Measurements from ENCODE around the gene MAML3.

Gene MAML3

DNA sequence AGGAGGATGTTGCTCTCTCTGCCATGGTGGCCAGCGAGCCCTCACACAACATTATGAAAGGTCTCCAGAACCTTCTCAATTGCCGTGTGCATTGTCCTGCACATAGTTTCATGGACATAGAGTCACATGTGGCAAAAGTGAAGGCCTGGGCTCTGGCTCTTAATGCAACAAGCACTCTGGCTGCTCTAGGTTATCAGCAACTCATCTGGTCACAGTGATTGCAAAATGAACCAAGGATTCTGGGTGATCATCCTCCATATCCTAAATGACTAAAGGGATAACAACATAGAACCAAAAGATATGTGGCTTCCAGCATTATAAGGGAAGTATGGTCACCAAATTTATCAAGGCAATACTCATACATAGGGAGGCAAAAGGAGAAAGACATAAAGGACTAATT lies 313.2 kb downstream of the MAML3 start:
- no peak for DNase-seq (ENCODE audit: low spot score)

- DNase-seq (ENCODE audit: low spot score): no peak
These were observed 314.5 kb downstream of the MAML3 start for GRCh38 chr4:139839403-139840031.

- no peak for DNase-seq (ENCODE audit: low spot score)
These were observed 315.2 kb downstream of the MAML3 start for GRCh38 chr4:139838811-139839210.

GRCh38 chr4:139834981-139835391 lies 319.0 kb downstream of the MAML3 start:
- DNase-seq (ENCODE audit: low spot score): no peak

DNA sequence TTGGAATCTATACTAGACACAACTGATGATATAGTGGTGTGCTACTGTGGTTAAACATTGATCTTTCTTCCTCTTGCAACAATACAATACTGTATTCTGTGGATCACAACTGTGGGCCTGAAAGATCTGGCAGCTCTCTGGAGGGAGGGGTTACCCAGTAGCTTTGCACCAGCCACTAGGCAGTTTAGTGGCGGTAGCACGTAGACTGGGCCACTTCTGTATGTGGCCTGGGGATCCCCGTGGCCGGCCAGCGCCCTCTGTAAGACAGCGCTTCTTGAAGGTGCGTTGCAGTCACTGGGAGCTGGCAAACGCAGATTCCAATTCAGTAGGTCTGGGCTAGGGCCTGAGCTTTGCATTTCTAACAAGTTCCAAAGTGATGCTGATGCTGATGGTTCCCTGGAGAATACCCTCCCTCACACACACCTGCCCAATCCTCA lies 319.7 kb downstream of the MAML3 start:
- DNase-seq (ENCODE audit: low spot score): no peak

- no peak for DNase-seq (ENCODE audit: low spot score)
These were observed 320.7 kb downstream of the MAML3 start for GRCh38 chr4:139833151-139833910.

GRCh38 chr4:139828966-139829664 lies 324.9 kb downstream of the MAML3 start:
- DNase-seq (ENCODE audit: low spot score): no peak

DNA sequence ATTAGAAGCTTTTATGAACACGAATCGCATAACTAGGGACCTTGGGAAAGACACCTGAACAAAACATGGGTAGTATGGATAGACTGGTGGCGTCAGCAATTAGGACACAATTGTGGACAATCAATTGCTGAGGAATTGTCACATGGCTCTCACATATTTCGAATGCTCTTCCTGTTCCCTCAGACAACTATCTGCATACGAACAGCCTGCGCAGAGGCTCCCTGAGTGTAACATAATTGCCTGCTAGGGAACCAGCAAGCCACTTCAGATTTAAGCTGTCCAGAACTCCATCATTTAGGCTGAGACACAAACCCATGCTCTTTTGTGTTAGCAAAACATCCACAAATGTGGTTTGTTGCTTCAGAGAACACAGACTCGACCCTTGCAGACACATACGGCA lies 327.6 kb downstream of the MAML3 start:
- no peak for DNase-seq (ENCODE audit: low spot score)

DNA sequence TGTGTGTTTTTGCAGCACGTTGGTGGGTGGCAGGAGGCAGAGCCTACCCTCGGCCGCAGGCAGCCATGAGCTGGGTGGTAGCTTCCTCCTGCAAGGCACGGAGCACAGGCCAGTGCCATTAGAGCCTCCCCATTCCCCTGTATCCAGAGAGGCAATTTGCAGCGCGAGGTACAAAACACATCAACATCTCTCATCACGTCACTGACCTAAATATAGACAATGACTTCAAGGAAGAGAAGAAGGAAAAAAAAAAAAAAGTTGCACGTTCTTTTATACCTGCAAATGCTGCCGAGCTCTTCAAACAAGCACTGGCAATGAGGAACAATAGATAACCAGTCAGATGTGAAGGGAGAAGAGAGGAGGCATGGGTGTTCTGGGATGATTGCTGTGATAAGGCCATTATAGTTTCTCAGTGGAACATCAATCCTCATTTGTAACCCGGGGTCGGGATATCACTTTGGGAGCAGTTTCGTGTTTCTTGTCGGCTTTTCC lies 328.4 kb downstream of the MAML3 start:
- DNase-seq (ENCODE audit: low spot score): no peak

DNA sequence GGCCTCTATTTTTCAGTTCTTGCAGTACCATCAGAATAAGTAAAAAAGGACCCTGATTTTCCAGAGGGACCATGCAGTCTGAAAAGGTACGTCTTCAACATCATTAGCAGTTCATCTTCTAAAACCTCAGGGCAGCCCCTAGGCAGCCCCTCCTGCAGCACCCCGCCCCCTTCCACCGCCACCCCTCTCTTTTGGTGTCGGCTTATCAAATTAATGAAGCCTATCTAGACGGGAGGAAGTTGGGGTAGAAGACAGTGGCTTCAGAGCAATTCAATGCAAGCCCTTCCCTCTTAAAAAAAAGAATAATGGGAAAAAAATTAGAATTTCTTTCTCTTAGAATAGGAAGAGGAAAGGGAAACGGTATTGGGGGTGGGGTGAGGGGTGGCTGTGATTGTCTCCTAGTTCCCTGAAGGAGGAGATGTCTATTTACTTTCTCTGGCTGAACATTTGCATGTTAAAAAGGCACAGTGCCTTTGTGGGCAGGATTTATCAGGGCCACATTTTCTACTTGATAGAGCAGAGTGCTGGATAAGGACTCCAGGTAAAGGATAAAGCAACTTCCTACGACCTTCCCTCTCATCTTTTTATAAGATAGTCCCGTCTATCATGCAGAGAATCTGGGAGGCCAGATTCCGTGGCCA lies 329.0 kb downstream of the MAML3 start:
- no peak for DNase-seq (ENCODE audit: low spot score)

GRCh38 chr4:139823746-139824145 lies 330.2 kb downstream of the MAML3 start:
- no peak for DNase-seq (ENCODE audit: low spot score)

DNA sequence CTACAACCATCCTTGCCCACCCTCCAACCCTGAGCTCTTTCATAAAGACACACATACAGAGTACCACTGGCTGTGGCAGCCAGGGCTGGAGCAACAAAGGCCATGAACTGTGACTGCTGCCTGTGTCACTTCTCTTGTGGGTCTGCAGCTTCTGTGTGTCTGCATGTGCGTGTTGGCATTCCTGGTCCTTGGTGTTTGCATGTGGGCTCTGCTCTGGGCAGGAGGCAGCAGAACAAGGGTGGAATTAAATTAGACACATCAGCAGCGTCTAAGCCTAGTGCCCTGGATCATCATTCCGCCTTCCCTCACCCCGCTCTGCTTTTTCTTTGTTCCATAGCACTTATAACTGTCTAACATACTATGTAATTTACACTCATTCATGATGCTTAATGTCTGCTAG lies 330.6 kb downstream of the MAML3 start:
- no peak for DNase-seq (ENCODE audit: low spot score)

GRCh38 chr4:139822391-139822790 lies 331.6 kb downstream of the MAML3 start:
- no peak for DNase-seq (ENCODE audit: low spot score)

DNA sequence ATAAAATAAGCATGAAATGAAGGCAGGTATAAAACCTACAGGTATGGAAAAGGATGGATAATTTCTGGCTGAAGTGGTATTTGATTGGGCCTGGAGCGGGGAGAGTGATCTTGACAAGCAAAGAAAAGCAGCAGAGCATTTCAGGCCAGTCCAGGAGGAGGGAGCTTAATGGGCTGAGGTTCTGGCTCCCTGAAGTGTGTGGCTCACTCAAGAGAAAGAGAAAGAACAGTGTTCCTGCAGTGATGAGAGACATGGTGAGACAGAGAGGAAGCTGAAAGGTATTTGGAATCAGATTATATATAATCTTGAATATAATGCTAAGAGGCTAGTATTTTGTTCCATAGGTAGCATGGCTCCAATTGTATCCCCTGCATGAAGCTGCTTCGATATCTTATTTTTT lies 334.9 kb downstream of the MAML3 start:
- DNase-seq (ENCODE audit: low spot score): no peak

- DNase-seq (ENCODE audit: low spot score): no peak
These were observed 336.1 kb downstream of the MAML3 start for GRCh38 chr4:139817657-139818452.

GRCh38 chr4:139816856-139817255 lies 337.1 kb downstream of the MAML3 start:
- no peak for DNase-seq (ENCODE audit: low spot score)

GRCh38 chr4:139815778-139816601 lies 338.0 kb downstream of the MAML3 start:
- DNase-seq (ENCODE audit: low spot score): peak; percentile 87

- no peak for DNase-seq (ENCODE audit: low spot score)
These were observed 339.5 kb downstream of the MAML3 start for GRCh38 chr4:139814323-139815015.

GRCh38 chr4:139813881-139814280 lies 340.1 kb downstream of the MAML3 start:
- DNase-seq (ENCODE audit: low spot score): no peak

GRCh38 chr4:139810710-139811109 lies 343.3 kb downstream of the MAML3 start:
- no peak for DNase-seq (ENCODE audit: low spot score)
